ENCODE measurements around the gene CCDC106. TPM values are rescaled to one million over a fixed set of nuclear protein-coding genes. Genes with fewer than 3 reads are reported as not detected.
A peak's percentile ranks its signal among the peaks of the same experiment; 100 is the strongest.

Gene CCDC106
- polyA plus RNA-seq, 1 donor (not counting 4 experiments of a cell fraction or from before 2014, with no cell fraction given) = 3.1 TPM

GRCh38 chr19:55679343-55680257 is 31.6 kb downstream of the CCDC106 start:
- Histone ChIP-seq H3K4me1 (ENCODE audit: control insufficient read depth, extremely low read depth, insufficient read depth, low read length) (peaks cover 31% of the 10 kb centered on the region), H3K27me3 (ENCODE audit: control insufficient read depth, extremely low read depth, insufficient read depth, low read length) (no peaks in the 10 kb centered on the region), H3K4me2 (ENCODE audit: control insufficient read depth, extremely low read depth, insufficient read depth, low read depth, low read length) (peak overlapping the region; percentile 12), H3K79me2 (ENCODE audit: control insufficient read depth, insufficient read depth, low read length) (peaks cover 85% of the 10 kb centered on the region), H4K20me1 (ENCODE audit: control insufficient read depth, extremely low read depth, insufficient read depth, low read length) (peaks cover 10% of the 10 kb centered on the region), H2AFZ (ENCODE audit: control insufficient read depth, low read length) (no peak overlapping the region), H3K9me3 (ENCODE audit: control insufficient read depth, low read depth, low read length) (no peaks in the 10 kb centered on the region), H3K4me3 (ENCODE audit: control insufficient read depth in 2 of 3, extremely low read depth in 1 of 3, insufficient read depth in 2 of 3, low read depth in 1 of 3, low read length in 3 of 3) (no peak overlapping the region), H3K36me3 (ENCODE audit: control insufficient read depth in 2 of 2, extremely low read depth in 1 of 2, insufficient read depth in 2 of 2, low read length in 2 of 2) (peaks cover 32 to 48% of the 10 kb centered on the region in 2 experiments), H3K9me1 (ENCODE audit: control insufficient read depth, extremely low read depth, insufficient read depth, low read length) (no peaks in the 10 kb centered on the region), H3K27ac (ENCODE audit: control insufficient read depth, insufficient read depth, low read length) (peak overlapping the region; percentile 10), H3K9ac (ENCODE audit: control insufficient read depth, extremely low read depth, insufficient read depth, low read length) (no peak overlapping the region)
- FAIRE-seq (no peak), DNase-seq (ENCODE audit: low read depth, low spot score) (no peak)
- TF ChIP-seq, protein P1, sequence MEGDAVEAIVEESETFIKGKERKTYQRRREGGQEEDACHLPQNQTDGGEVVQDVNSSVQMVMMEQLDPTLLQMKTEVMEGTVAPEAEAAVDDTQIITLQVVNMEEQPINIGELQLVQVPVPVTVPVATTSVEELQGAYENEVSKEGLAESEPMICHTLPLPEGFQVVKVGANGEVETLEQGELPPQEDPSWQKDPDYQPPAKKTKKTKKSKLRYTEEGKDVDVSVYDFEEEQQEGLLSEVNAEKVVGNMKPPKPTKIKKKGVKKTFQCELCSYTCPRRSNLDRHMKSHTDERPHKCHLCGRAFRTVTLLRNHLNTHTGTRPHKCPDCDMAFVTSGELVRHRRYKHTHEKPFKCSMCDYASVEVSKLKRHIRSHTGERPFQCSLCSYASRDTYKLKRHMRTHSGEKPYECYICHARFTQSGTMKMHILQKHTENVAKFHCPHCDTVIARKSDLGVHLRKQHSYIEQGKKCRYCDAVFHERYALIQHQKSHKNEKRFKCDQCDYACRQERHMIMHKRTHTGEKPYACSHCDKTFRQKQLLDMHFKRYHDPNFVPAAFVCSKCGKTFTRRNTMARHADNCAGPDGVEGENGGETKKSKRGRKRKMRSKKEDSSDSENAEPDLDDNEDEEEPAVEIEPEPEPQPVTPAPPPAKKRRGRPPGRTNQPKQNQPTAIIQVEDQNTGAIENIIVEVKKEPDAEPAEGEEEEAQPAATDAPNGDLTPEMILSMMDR (optimal IDR thresholded peaks at IDR 0.05 in 1 of 3, IDR thresholded peaks at IDR 0.05 in 1 of 3, conservative IDR thresholded peaks at IDR 0.05 in 1 of 3; ENCODE audit: extremely low read depth in 1 of 3, insufficient read depth in 2 of 3, low read length in 3 of 3) = no peak
- TF ChIP-seq EZH2 (IDR thresholded peaks at IDR 0.05; ENCODE audit: low read length) = no peak
- dilution Hi-C loops (cut with MboI; ENCODE audit: extremely low pct_ligation_motif_present, low sequenced_read_pairs) = no loop called here

- H3K79me2 ChIP-seq (ENCODE audit: control insufficient read depth, insufficient read depth, low read length) = peaks cover 90% of the 10 kb centered on the region
- peaks cover 10% of the 10 kb centered on the region for H4K20me1 ChIP-seq (ENCODE audit: control insufficient read depth, extremely low read depth, insufficient read depth, low read length)
- no peaks in the 10 kb centered on the region for H3K27me3 ChIP-seq (ENCODE audit: control insufficient read depth, extremely low read depth, insufficient read depth, low read length)
- peaks cover 31% of the 10 kb centered on the region for H3K4me1 ChIP-seq (ENCODE audit: control insufficient read depth, extremely low read depth, insufficient read depth, low read length)
- DNase-seq (ENCODE audit: low read depth, low spot score) (no peak), FAIRE-seq (no peak)
- no peak for TF ChIP-seq EZH2 (IDR thresholded peaks at IDR 0.05; ENCODE audit: low read length)
- TF ChIP-seq, protein P1 (optimal IDR thresholded peaks at IDR 0.05 in 1 of 3, IDR thresholded peaks at IDR 0.05 in 1 of 3, conservative IDR thresholded peaks at IDR 0.05 in 1 of 3; ENCODE audit: extremely low read depth in 1 of 3, insufficient read depth in 2 of 3, low read length in 3 of 3) = no peak
- H3K27ac ChIP-seq (ENCODE audit: control insufficient read depth, insufficient read depth, low read length) = no peak overlapping the region
- H3K9me3 ChIP-seq (ENCODE audit: control insufficient read depth, low read depth, low read length) = no peaks in the 10 kb centered on the region
- no peak overlapping the region for H3K9ac ChIP-seq (ENCODE audit: control insufficient read depth, extremely low read depth, insufficient read depth, low read length)
- no peak overlapping the region for H2AFZ ChIP-seq (ENCODE audit: control insufficient read depth, low read length)
- no peaks in the 10 kb centered on the region for H3K9me1 ChIP-seq (ENCODE audit: control insufficient read depth, extremely low read depth, insufficient read depth, low read length)
- dilution Hi-C loops (cut with MboI; ENCODE audit: extremely low pct_ligation_motif_present, low sequenced_read_pairs) = no loop called here
- H3K4me2 ChIP-seq (ENCODE audit: control insufficient read depth, extremely low read depth, insufficient read depth, low read depth, low read length) = no peak overlapping the region
- H3K4me3 ChIP-seq (ENCODE audit: control insufficient read depth in 2 of 3, extremely low read depth in 1 of 3, insufficient read depth in 2 of 3, low read depth in 1 of 3, low read length in 3 of 3) = no peak overlapping the region
- H3K36me3 ChIP-seq (ENCODE audit: control insufficient read depth in 2 of 2, extremely low read depth in 1 of 2, insufficient read depth in 2 of 2, low read length in 2 of 2) = peaks cover 38 to 58% of the 10 kb centered on the region in 2 experiments
Observed at GRCh38 chr19:55680339-55681130, 32.5 kb downstream of the CCDC106 start.

All from keratinocyte (primary cell).